ENCODE results near the gene PTGR2.
"Not testable (repeated sequence)": the region's sequence is repeated elsewhere in the genome, so short reads cannot be mapped to it uniquely, and the experiment has no call there.

Gene PTGR2

DNA sequence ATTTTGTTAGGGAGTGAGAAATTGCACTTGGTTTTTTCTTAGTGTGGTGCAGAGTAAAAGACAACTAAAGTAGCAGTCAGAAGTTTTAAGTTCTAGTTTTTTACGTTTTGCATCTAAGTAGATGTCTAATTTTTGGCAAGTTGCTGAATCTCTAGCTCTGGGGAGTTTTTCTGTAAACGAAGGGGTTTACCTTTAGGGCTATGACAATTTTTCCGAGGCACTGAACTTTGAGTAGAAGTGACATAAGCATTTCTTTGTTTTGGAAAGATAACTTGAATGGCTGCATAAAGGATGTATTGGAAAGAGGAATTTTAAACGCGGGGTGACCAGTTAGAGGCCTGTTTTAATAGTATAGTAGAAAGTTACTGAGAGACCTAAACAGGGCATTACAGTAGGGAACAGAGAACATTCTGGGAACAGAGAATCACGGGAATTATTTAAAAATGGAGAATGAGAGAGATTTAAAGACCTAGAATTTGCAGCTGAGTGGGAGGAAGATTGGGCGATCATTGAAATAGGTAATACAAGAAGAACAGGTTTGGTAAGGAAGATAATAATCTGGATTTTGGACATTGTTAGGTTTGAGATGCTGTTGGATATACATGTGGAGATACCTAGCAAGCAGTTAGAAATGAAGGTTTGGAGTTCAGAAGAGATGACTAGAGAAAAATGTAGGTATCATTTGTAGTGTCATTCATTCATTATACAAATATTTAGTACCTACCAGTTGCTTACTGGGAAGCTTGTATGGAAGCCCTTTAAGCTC is 36.2 kb downstream of the PTGR2 start:
- no peak for DNase-seq

DNA sequence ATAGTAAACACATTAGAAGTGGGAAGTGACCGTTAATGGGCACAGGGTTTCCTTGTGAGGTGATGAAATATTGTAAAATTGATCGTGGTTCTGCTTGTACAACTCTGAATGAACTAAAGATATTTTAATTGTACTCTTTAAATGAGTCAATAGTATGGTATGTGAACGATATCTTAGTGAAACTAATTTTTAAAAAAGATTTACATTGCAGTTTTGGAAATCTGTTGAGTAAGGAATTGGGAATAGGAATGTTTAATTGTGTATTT is 36.8 kb downstream of the PTGR2 start:
- DNase-seq, result no peak

DNA sequence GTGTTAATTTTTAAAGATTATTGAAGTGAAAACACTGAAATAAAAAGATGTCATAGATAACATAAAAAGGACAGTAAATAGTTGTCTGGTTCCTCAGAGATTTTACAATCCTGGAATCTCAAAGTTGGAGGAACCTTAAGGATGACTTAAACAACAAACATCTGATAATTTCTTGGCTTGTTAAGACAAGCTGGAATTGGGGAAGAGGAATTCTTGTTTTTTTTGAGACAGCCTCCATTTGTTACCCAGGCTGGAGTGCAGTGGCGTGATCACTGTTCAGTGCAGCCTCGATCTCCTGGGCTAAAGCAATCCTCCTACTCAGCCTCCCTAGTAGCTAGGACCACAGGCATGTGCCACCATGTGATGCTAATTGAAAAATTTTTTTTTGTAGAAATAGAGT is 37.3 kb downstream of the PTGR2 start:
- DNase-seq, result no peak

DNA sequence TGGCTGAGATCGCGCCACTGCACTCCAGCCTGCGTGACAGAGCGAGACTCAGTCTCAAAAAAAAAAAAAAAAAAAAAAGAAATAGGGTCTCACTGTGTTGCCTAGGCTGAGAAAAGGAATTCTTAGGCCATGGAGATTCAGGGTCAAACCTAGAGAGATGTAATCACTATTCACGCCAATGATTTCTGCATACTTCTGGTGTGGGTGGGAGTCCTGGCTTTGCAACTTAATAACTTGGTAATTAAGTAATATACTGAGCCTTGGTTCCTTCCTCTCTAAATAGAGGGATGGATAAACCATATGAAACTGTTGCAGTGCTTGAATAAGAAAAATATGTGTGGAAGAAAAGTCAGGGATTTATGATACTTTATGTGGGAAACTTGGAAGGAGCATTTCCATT is 37.7 kb downstream of the PTGR2 start:
- DNase-seq, result no peak

DNA sequence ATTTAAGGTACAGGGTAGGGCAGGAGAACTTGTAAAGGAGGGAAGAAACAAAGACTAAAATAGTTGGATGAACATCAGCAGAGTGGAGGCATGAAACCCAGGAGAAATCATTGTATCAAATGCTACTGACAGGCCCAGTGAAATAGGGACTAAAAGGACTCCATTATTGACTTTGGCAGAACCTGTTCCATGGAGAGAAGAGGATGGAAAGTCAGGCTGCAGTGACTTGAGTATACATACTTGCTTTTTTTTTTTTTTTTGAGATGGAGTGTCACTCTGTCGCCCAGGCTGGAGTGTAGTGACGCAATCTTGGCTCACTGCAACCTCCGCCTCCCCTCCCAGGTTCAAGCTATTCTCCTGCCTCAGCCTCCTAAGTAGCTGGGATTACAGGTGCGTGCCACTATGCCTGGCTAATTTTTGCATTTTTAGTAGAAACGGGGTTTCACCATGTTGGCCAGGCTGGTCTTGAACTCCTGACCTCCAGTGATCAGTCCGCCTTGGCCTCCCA is 42.6 kb downstream of the PTGR2 start:
- not testable (repeated sequence) for DNase-seq

DNA sequence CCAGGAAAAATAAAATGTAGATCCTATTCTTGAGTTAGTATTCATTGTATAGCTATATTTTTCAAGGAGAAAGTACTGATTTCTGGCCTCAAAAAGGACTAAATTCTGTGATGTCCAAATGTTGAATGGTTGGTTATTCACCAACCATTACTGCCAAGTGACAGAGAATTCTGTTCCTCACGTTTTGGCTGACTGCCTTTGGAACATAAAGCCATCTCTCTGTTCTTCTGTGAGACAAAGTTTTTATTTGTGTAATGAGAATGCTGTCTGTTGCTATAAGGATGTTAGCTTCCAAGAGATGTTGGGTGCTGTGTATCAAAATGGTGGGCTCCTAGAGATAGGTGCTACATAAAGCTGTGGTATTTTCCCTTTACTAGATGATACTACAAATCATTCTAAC is 44.3 kb downstream of the PTGR2 start:
- no peak for DNase-seq

DNA sequence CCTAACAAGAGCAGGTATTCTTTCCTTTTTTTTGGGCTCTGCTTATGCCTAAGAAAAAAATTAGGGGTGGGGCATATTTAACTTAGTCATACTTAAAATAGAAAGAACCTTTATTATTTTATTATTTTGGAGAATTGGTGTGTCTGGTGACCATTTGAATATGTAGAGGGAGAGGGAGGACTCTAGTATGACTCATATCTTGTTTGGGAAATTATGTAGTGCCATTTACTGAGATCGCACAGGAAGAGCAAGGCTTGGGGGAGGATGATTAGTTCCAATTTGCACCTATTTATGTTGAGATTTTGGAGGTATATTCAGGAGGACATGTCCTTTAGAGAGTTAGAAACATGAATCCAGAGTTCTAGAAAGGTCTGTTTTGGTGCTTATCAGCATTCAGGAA is 44.9 kb downstream of the PTGR2 start:
- DNase-seq, result no peak

DNA sequence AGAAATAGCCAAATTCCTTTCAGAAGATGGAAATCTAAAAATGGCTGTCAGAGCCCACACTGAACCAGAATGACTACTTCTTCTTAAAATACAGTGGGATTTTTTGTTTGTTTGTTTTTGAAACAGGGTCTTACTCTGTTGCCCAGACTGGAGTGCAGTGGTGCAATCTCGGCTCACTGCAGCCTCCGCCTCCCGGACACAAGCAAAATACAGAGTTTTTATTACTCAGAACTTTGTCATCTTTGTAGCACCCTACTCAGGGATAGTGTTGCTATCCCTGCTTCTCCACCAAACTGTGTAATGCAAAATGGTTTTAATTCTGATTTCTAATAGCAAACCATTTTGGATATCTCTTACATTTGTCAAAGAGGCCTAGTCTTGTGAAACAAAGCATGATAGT is 51.4 kb downstream of the PTGR2 start:
- DNase-seq, result no peak

DNA sequence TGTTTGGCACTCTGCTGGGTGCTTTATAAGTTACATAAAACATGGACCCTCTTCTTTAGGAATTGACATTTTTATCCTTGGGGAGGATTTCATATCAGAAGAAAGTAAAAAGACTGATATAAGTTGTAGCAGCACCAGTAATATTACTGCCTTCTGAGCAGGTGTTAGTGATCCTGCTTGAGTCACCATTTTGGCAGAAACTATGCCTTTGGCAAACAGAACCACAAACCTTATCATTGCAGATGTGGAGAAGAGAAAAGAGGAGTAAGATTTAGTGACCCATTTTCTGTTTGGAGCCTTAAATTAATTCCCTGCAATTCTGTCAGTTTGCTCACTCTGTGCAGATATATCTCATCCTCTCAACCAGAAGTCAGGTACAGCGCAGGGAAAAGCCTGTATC is 58.0 kb downstream of the PTGR2 start:
- DNase-seq, result no peak

DNA sequence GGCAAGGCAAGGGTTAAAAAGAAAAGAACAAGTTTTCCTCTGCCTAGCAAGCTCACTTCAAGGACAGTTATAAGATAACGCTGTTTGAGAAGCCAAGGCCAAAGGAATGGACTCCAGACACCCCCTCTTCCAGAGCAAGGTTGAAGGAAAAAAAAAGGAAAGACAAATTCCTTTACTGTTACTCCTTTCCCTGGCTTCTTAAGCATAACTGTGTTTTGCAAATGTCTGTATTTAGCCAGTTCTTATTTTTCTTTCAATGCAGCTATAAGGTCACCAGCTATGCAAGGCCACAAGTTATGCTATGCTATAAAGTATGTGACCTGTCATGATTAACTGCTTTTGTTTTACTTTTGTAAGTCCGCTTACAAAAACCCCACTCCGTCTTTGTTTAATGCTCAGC is 61.6 kb downstream of the PTGR2 start:
- no peak for DNase-seq

DNA sequence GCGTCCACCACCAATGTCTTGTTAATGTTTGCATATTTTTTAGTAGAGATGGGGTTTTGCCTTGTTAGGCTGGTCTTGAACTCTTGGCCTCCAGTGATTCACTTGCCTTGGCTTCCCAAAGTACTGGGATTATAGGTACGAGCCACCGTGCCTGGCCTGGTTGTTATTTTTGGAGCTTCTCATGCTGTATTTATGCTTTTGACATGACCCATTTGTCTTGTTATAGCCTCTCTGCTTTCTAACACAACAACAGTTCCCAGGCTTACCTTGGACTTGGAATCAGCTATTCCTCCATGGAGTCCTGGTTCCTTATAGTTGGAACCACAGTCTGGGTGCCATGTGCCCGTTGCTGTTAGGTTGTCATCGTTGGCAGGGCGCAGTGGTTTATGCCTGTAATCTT is 64.7 kb downstream of the PTGR2 start:
- DNase-seq, result no peak

DNA sequence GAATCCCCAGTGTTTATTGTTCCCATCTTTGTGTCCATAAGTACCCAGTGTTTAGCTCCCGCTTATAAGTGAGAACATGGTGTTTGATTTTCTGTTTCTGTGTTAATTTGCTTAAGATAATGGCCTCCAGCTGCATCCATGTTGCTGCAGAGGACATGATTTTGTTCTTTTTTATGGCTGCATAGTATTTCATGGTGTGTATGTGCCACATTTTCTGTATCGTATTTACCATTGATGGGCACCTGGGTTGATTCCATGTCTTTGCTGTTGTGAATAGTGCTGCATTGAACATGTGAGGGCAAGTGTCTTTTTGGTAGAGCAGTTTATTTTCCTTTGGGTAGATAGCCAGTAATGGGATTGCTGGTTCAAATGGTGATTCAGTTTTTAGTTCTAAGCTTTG is 67.8 kb downstream of the PTGR2 start:
- not testable (repeated sequence) for DNase-seq

DNA sequence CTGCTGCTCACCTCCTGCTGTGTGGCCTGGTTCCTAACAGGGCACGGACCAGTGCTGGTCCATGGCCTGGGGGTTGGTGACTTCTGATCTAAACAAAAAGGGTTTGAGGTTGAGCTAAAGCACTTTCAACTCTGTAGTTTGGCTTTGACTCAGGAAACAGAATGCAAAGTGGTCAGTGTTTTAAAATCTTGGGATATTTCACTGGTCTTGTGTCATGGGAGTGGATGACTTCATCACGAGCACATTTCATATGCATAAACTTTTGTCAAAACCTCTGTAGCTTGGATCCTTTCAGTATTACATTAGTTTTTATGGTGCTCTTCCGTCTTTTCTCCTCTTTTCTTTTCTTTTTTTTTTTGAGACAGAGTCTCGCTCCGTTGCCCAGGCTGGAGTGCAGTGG is 72.7 kb downstream of the PTGR2 start:
- no peak for DNase-seq

Measured in stimulated activated CD4-positive, alpha-beta T cell treated with anti-CD3 and anti-CD28 coated beads, Interleukin-15, amount 100 ng/mL, for 24 hours (primary cell).